GM12878 (cell line): ENCODE measurements around the gene DCPS. TPM values are rescaled to one million over a fixed set of nuclear protein-coding genes. Genes with fewer than 3 reads are reported as not detected.

Source experiments
- CBX3 ChIP-seq: fragments of 200-600 bp; sonication (generic); IDR thresholded peaks from 2 replicates; pipeline ENCODE4 v1.6.1; 2016; ENCODE audit warnings: low read depth, borderline replicate concordance
- CREM ChIP-seq: IDR thresholded peaks from 2 replicates; pipeline ENCODE4 v1.6.1; 2014; ENCODE audit warnings: antibody characterized with exemption, low read depth
- E2F4 ChIP-seq: IDR thresholded peaks from 2 replicates; pipeline ENCODE4 v1.6.1; 2012; ENCODE audit warnings: low read depth, low read length, improper control_type of control experiment
- E2F8 ChIP-seq: fragments of 450-650 bp; IDR thresholded peaks from 2 replicates; pipeline ENCODE4 v1.6.1; 2018; ENCODE audit warnings: mild to moderate bottlenecking, low read depth, moderate library complexity; ENCODE audit not compliant: partially characterized antibody
- EP300 ChIP-seq, 2 experiments: fragments of 150-350 bp in 1 of 2; IDR thresholded peaks; 2 replicates each; pipeline ENCODE4 v1.6.1; 2011 to 2012; ENCODE audit warnings: low read depth in 2 of 2, low read length in 2 of 2, borderline replicate concordance in 1 of 2, improper control_type of control experiment in 1 of 2, inconsistent platforms in 1 of 2; ENCODE audit not compliant: control insufficient read depth in 1 of 2
- JUND ChIP-seq: IDR thresholded peaks from 2 replicates; pipeline ENCODE4 v1.6.1; 2012; ENCODE audit warnings: low read depth, mild to moderate bottlenecking, low read length, improper control_type of control experiment, moderate library complexity
- KDM1A ChIP-seq: fragments of 200-600 bp; sonication (generic); IDR thresholded peaks from 2 replicates; pipeline ENCODE4 v1.6.1; 2016; ENCODE audit warnings: borderline replicate concordance
- MTA3 ChIP-seq: IDR thresholded peaks from 2 replicates; pipeline ENCODE4 v1.6.1; 2012; ENCODE audit warnings: low read length, inconsistent platforms, borderline replicate concordance
- MYC ChIP-seq: IDR thresholded peaks from 2 replicates; pipeline ENCODE4 v1.6.1; 2011; ENCODE audit warnings: mild to moderate bottlenecking, low read length, moderate library complexity, inconsistent platforms; ENCODE audit not compliant: insufficient read depth, insufficient replicate concordance, insufficient read length, severe bottlenecking
- PRDM15 ChIP-seq: fragments of 450-650 bp; formaldehyde crosslinking; IDR thresholded peaks from 2 replicates; pipeline ENCODE4 v1.4.0; 2020; ENCODE audit warnings: mild to moderate bottlenecking, moderate library complexity
- RCOR1 ChIP-seq: conservative IDR thresholded peaks from 2 replicates; pipeline ENCODE4 v1.6.1; 2012; ENCODE audit warnings: low read depth, low read length, improper control_type of control experiment
- RFX5 ChIP-seq: IDR thresholded peaks from 2 replicates; pipeline ENCODE4 v1.6.1; 2011; ENCODE audit warnings: low read depth, low read length, improper control_type of control experiment
- SUPT20H ChIP-seq: IDR thresholded peaks from 2 replicates; pipeline ENCODE4 v1.6.1; 2011; ENCODE audit warnings: low read depth, mild to moderate bottlenecking, low read length, moderate library complexity, borderline replicate concordance; ENCODE audit not compliant: control insufficient read depth
- TARDBP ChIP-seq: IDR thresholded peaks from 2 replicates; pipeline ENCODE4 v1.6.1; 2016; ENCODE audit warnings: borderline replicate concordance
- USF1 ChIP-seq: IDR thresholded peaks from 2 replicates; pipeline ENCODE4 v1.6.1; 2011; ENCODE audit warnings: borderline replicate concordance, low read depth, mild to moderate bottlenecking, moderate library complexity, mixed read lengths, low read length; ENCODE audit not compliant: insufficient read depth; ENCODE audit errors: extremely low read length
- ZBED1 ChIP-seq: IDR thresholded peaks from 2 replicates; pipeline ENCODE4 v1.6.1; 2016; ENCODE audit warnings: borderline replicate concordance
- polyA plus RNA-seq, 11 experiments: library from polyadenylated mRNA; depleted of rRNA in 4 of 11; unstranded in 6 of 11; stranded (reverse) in 5 of 11; fragments of >200 nt; fragmentation: Nextera tagmentation in 4 of 11; fragmentation: Illumina TruSeq in 1 of 11; extraction: Ambion mirVana in 4 of 11; extraction: Trizol in 1 of 11; gene quantifications; 1 replicate in 1 of 11; 2 replicates in 10 of 11; pipeline versions ENCODE4 v1.2.1 to v1.2.3, GENCODE V29; 2011 to 2016; ENCODE audit warnings: inconsistent platforms in 2 of 11, missing spikeins in 2 of 11, low read depth in 1 of 11
- total RNA-seq, 4 experiments: library from RNA; depleted of rRNA in 3 of 4; stranded (reverse); fragments of >200 nt in 3 of 4; fragmentation: Illumina TruSeq in 1 of 4; extraction: Trizol in 1 of 4; gene quantifications; 2 replicates each; pipeline versions ENCODE4 v1.2.1 to v1.2.3, GENCODE V29; 2013 to 2021
- TF ChIP-seq, protein P1 (sequence below): IDR thresholded peaks from 2 replicates; pipeline ENCODE4 v1.6.1; 2012; ENCODE audit warnings: low read depth, low read length, improper control_type of control experiment
- TF ChIP-seq, protein P2 (sequence below): fragments of 450-650 bp; IDR thresholded peaks from 2 replicates; pipeline ENCODE4 v1.6.1; 2016; ENCODE audit warnings: mild to moderate bottlenecking

The DCPS gene
- total and polyA plus RNA-seq, 10 of the 15 experiments (the other 5 are each of a cell fraction or from before 2014, with no cell fraction given), result 23.5 to 101 (median 67.4) TPM

DNA sequence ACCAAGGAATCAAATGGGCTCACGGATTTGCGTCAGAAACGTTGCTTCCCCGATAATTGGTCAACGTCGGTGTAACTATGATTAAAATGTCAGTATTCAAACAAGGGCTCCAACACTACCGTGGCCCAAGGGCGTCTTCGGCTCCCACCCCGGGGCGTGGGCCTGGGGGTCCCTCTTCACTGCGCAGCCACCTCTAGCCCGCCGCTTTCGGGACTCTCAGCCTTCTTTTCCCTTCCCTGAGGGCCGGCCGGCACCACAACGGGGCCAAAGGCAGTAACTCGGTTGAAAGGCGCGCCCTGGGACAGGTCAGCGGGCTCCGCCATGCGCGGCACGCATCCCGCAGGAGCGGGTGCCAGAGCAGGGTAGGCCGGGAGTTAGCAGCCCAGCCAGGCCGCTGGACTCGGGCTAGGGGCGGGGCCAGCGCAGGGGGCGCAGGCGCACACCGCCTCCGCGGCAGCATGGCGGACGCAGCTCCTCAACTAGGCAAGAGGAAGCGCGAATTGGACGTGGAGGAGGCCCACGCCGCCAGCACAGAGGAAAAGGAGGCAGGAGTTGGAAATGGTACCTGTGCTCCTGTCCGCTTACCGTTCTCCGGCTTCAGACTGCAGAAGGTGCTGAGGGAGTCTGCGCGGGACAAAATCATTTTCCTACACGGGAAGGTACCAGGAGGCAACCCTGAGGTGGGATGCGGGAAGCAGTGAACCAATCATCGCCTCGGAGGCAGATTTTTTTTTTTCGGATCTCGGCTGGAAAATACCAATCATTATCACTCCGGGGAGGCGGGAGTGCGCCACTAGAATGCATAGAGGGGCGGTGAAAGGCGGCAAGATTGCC is at the start of gene DCPS (continued):
- TF ChIP-seq, protein P1, sequence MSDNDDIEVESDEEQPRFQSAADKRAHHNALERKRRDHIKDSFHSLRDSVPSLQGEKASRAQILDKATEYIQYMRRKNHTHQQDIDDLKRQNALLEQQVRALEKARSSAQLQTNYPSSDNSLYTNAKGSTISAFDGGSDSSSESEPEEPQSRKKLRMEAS, result no peak; the same call in none of the 2 replicates
- TF ChIP-seq EP300 (IDR thresholded peaks at IDR 0.05; ENCODE audit: borderline replicate concordance in 1 of 2, control insufficient read depth in 1 of 2, low read depth in 2 of 2, low read length in 2 of 2), result no peak
- TF ChIP-seq CREM, result 0 out of 2 replicates have a peak, but pooled peaks have one; percentile 13
- TF ChIP-seq SUPT20H, result no peak
- TF ChIP-seq KDM1A, result no peak
- TF ChIP-seq, protein P2, sequence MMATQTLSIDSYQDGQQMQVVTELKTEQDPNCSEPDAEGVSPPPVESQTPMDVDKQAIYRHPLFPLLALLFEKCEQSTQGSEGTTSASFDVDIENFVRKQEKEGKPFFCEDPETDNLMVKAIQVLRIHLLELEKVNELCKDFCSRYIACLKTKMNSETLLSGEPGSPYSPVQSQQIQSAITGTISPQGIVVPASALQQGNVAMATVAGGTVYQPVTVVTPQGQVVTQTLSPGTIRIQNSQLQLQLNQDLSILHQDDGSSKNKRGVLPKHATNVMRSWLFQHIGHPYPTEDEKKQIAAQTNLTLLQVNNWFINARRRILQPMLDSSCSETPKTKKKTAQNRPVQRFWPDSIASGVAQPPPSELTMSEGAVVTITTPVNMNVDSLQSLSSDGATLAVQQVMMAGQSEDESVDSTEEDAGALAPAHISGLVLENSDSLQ, result no peak; the same call in 1 of the 2 replicates
- TF ChIP-seq MYC, result no peak
- TF ChIP-seq TARDBP, result no peak
- TF ChIP-seq MTA3, result no peak
- no peak for TF ChIP-seq CBX3
- TF ChIP-seq JUND, result no peak
- TF ChIP-seq ZBED1, result no peak
- no peak for TF ChIP-seq USF1
- no peak for TF ChIP-seq RCOR1
- no peak for TF ChIP-seq PRDM15 (CRISPR knock-in tag)
- TF ChIP-seq E2F4, result no peak
- TF ChIP-seq RFX5, result 0 out of 2 replicates have a peak, but pooled peaks have one; percentile 24
- TF ChIP-seq E2F8, result no peak
